Measurements from ENCODE around the gene CLEC4F.

Gene CLEC4F

GRCh38 chr2:70820499-70820898 lies at the start of gene CLEC4F:
Gene CLEC4F (minus strand): TSS chr2:70820599. CDS start chr2:70820523, 76 bp downstream.
- no peak within 1 kb of the TSS for H3K27ac ChIP-seq
- H3K4me3 ChIP-seq = no peak within 1 kb of the TSS

GRCh38 chr2:70868970-70869369 lies 48.6 kb upstream of the CLEC4F start:
- Histone ChIP-seq H3K27ac (no peak overlapping the region), H3K4me3 (no peak overlapping the region)

GRCh38 chr2:70861777-70862625 lies 41.6 kb upstream of the CLEC4F start:
- H3K27ac ChIP-seq = no peak overlapping the region
- H3K4me3 ChIP-seq = no peak overlapping the region

GRCh38 chr2:70855667-70856066 lies 35.3 kb upstream of the CLEC4F start:
- no peak overlapping the region for H3K27ac ChIP-seq
- H3K4me3 ChIP-seq = no peak overlapping the region

GRCh38 chr2:70854411-70854810 lies 34.0 kb upstream of the CLEC4F start:
- no peak overlapping the region for H3K27ac ChIP-seq
- no peak overlapping the region for H3K4me3 ChIP-seq

GRCh38 chr2:70852824-70853223 lies 32.4 kb upstream of the CLEC4F start:
- Histone ChIP-seq H3K27ac (no peak overlapping the region), H3K4me3 (no peak overlapping the region)

GRCh38 chr2:70851704-70852103 lies 31.3 kb upstream of the CLEC4F start:
- Histone ChIP-seq H3K27ac (no peak overlapping the region), H3K4me3 (no peak overlapping the region)

- Histone ChIP-seq H3K4me3 (no peak overlapping the region), H3K27ac (no peak overlapping the region)
Observed at GRCh38 chr2:70850925-70851324, 30.5 kb upstream of the CLEC4F start.

GRCh38 chr2:70842401-70842800 lies 22.0 kb upstream of the CLEC4F start:
- Histone ChIP-seq H3K4me3 (no peak overlapping the region), H3K27ac (no peak overlapping the region)

GRCh38 chr2:70837980-70838925 lies 17.9 kb upstream of the CLEC4F start:
- no peak overlapping the region for H3K4me3 ChIP-seq
- H3K27ac ChIP-seq = no peak overlapping the region

- H3K4me3 ChIP-seq = no peak within 1 kb of the TSS
- no peak within 1 kb of the TSS for H3K27ac ChIP-seq
Observed at GRCh38 chr2:70835643-70836042, 15.2 kb upstream of the CLEC4F start, which contains the start of gene CD207. Gene CD207 (minus strand): TSS chr2:70835816. CDS start chr2:70835776, 40 bp downstream.

GRCh38 chr2:70834881-70835280 lies 14.5 kb upstream of the CLEC4F start:
- no peak overlapping the region for H3K27ac ChIP-seq

GRCh38 chr2:70834106-70834505 lies 13.7 kb upstream of the CLEC4F start:
- no peak overlapping the region for H3K4me3 ChIP-seq
- H3K27ac ChIP-seq = no peak overlapping the region

More at GRCh38 chr2:70834881-70835280, 14.5 kb upstream of the CLEC4F start:
- no peak overlapping the region for H3K4me3 ChIP-seq

GRCh38 chr2:70833246-70833645 lies 12.8 kb upstream of the CLEC4F start:
- H3K27ac ChIP-seq = no peak overlapping the region
- H3K4me3 ChIP-seq = no peak overlapping the region

GRCh38 chr2:70832386-70832785 lies 12.0 kb upstream of the CLEC4F start:
- H3K27ac ChIP-seq = no peak overlapping the region
- H3K4me3 ChIP-seq = no peak overlapping the region

GRCh38 chr2:70831861-70832260 lies 11.5 kb upstream of the CLEC4F start:
- no peak overlapping the region for H3K27ac ChIP-seq

GRCh38 chr2:70830366-70830765 lies 10.0 kb upstream of the CLEC4F start:
- no peak overlapping the region for H3K27ac ChIP-seq
- no peak overlapping the region for H3K4me3 ChIP-seq

More at GRCh38 chr2:70831861-70832260, 11.5 kb upstream of the CLEC4F start:
- H3K4me3 ChIP-seq = no peak overlapping the region

GRCh38 chr2:70829916-70830315 lies 9.5 kb upstream of the CLEC4F start:
- Histone ChIP-seq H3K27ac (peak overlapping the region in 1 of 21 experiments; percentile 4), H3K4me3 (no peak overlapping the region)

- Histone ChIP-seq H3K4me3 (no peak overlapping the region), H3K27ac (peak overlapping the region in 1 of 21 experiments; percentile 4)
Observed at GRCh38 chr2:70828914-70829824, 8.8 kb upstream of the CLEC4F start.

All from skin epidermis (tissue), 12 donors.